Measurements from ENCODE around the gene SUMO3.
"Not testable (repeated sequence)": the region's sequence is repeated elsewhere in the genome, so short reads cannot be mapped to it uniquely, and the experiment has no call there.

GRCh38 chr21:44832516-44833255 is 14.8 kb upstream of the SUMO3 start:
- not testable (repeated sequence) for TF ChIP-seq CTCF (IDR thresholded peaks at IDR 0.05; ENCODE audit: low read depth, low read length); EZH2phosphoT487 (IDR thresholded peaks at IDR 0.05; ENCODE audit: low read depth)

Data from OCI-LY3 (cell line).